Stimulated activated CD4-positive, alpha-beta T cell treated with anti-CD3 and anti-CD28 coated beads, Interleukin-2, amount 100 ng/mL, for 4 hours (primary cell): ENCODE measurements around the gene DNMT3A.
"Not testable (repeated sequence)": the region's sequence is repeated elsewhere in the genome, so short reads cannot be mapped to it uniquely, and the experiment has no call there.

ENCODE experiments used
- DNase-seq: peaks from one replicate; pipeline ENCODE4 v3.0.0-alpha.2; 2020; ENCODE audit warnings: low read depth

The DNMT3A gene

GRCh38 chr2:25283921-25284320 lies 57.8 kb downstream of the DNMT3A start:
- no peak for DNase-seq

- DNase-seq: no peak
These were observed 59.8 kb downstream of the DNMT3A start for GRCh38 chr2:25281941-25282340.

DNA sequence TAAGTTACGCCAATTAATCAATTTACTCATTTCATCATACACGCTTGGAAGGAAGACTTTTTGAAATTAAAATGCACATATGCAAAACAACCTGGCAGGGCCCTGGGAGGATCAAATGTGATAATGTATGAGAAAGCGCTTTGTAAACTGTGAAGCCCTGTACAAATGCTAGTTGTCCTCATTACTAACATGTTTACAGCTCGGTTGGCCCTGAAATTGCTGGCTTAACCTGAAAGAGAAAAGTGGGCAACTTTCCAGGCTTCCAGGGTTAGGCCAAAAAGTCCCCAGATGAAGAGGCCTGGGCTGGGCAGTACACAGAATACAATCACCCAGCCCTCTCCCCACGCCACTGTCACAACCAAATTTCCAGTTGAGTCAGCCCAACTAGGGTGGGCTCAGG lies 60.2 kb downstream of the DNMT3A start:
- DNase-seq: no peak

DNA sequence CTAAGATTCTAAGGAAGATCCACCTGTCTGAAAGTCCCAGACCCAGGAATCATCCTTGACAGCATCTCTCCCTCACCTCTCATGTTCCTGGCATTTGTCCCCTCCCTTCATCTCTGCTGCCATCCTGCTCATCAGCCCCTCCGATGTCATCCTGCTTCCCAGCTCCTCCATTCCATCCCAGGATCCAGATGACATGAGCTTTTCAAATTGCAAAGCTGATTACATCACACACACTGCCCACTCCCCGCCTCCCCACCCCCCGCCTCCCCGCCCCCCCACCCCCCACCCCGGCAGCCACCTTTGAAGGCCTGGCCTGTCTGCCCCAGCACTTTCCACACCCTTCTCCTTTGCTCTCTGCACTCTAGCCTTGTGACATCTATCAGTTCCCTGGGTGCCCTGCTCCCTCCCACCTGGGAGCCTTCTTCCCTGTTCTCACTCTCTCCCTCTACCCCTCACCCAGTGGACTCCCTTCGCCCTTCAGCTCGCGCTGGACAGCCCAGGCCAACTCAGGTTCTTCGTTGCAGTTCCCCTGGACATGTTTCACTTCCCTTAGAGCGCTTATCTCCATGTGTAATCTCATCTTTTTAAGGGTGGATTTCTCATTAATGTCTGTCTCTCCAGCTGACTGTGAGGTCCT lies 61.6 kb downstream of the DNMT3A start:
- no peak for DNase-seq

- no peak for DNase-seq
These were observed 62.6 kb downstream of the DNMT3A start for GRCh38 chr2:25279091-25279651.

DNA sequence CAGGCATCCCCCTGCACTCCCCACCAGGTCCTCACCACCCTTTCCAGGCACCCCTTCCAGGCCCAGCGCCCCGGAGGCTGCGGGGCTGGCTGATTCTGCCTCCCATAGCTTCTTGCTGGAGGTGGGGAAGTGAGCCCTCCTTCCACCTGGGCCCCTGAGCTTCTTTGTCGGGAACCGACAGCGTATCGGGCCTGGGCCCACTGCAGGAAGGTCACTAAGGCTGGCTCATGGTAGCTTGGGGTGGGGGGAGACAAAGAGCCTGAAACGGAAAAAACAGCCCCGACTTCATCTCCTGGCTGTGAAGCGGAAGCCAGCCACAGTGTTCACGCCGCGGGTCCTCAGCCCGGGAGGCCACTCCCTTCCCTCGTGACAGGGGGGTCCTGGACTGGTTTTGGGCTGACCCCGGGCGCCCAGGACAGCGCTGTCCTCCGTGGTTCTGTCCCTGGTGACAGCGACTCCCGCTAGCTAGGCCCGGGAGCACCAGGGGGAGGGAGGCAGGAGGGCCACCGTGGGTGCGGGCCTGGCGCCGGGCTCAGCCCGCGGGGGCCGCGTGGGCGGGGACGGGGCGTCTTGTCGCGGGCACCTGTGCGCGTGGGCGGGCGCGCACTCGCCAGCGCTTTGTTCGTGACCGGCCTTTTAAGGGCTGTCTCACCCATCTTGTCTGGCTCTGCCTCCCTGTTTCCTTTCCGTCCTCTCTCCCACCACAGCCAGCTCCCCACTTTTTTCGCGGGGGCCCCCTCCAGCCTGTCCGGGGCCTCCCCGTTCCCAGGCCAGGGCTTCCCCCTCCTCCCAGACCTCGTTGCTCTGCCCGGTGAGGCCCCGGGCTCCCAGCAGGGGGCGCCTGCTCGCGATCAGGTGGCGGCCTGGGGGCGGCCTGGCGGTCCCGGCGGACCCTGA lies 64.9 kb downstream of the DNMT3A start:
- DNase-seq: peak; percentile 62

DNA sequence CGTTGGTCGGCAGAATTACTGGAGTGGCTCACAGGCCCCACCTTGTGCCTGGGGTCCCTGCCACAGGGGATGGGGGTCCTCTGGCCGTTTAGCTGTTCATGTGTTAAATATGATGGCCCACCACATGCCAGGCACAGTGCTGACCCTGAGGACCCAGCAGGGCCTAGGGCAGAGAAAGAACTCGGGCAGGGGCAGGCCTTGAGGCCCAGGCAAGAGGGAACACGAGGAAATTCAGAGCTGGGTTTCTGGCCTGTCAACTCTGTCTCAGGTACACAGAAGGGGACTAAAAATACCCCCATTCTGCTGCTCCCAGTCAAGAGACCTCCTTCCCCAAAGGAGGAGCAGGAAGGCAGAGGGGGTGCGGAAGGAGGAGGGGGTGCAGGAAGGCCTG lies 66.2 kb downstream of the DNMT3A start:
- no peak for DNase-seq

- DNase-seq: peak; percentile 59
These were observed 66.7 kb downstream of the DNMT3A start for GRCh38 chr2:25274868-25275574.

GRCh38 chr2:25273985-25274535 lies 67.7 kb downstream of the DNMT3A start:
- DNase-seq: no peak

DNA sequence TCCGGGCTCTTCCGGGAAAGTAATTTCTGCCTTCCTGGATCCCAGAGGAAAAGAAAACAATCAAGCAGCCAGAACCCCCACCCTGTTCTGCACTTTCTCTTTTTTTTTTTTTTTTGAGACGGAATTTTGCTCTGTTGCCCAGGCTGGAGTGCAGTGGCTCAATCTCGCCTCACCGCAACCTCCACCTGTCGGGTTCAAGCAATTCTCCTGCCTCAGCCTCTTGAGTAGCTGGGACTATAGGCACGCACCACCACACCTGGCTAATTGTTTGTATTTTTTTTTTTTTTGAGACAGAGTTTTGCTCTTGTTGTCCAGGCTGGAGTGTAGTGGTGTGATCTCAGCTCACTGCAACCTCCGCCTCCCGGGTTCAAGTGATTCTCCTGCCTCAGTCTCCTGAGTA lies 69.0 kb downstream of the DNMT3A start:
- DNase-seq: not testable (repeated sequence)

- DNase-seq: no peak
These were observed 71.7 kb downstream of the DNMT3A start for GRCh38 chr2:25270061-25270460.

- DNase-seq: no peak
These were observed 72.5 kb downstream of the DNMT3A start for GRCh38 chr2:25269233-25269632.

- DNase-seq: no peak
These were observed 73.6 kb downstream of the DNMT3A start for GRCh38 chr2:25268139-25268538.

DNA sequence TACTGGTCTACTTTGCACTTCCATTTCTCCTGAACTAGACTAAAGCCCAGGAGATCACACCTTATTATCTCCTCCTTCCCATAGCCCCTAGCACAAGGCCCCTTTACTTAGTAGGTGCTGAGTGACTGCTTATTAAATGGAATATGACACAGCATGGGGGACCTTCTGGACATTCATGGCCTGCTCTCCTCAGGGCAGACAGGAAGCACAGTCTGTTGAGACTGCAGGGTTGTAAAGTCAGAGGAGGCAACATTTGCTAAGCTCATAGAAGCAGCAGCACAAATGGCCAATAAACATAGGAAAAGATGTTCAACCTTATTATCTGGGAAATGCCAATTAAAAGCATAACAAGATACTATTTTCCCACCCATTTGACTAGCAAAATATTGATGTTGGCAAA lies 75.3 kb downstream of the DNMT3A start:
- DNase-seq: no peak

DNA sequence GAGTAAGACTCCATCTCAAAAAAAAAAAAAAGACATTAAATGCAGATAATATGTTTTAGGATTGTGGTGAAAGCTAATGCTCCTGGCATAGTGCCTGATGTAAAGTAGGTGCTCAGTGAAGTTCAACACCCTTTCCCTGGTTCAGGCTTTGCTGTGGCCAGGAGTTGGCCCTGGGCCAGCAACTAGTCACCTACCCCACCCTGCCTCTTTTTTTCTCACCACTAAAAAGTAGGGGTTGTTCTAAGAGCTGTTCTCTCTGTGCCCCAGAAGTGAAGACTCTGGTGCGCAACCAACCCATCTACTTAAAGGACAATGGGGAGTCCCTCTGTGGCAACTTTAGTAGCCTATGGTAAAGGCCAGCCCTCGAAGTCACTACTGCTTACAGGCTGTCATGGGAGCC lies 75.9 kb downstream of the DNMT3A start:
- no peak for DNase-seq

DNA sequence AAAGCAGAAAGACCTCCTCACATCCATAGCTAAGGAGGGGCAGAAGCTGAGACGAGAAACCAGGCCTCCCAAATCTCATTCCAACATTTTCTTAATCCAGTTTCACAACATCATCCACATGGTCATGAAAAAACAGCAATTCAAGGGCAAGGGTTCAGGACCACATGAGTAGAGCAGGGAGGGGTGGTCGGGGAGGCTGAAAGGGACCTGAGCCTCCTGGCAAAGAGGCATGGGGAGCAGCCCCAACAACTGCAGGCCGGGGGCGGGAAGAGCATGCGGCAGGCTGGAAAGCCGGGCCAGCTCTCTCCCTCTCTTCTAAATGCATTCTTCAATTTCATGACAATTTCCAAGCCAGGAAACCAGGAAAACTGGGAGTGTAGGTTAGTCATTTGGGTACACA lies 76.7 kb downstream of the DNMT3A start:
- DNase-seq: no peak

DNA sequence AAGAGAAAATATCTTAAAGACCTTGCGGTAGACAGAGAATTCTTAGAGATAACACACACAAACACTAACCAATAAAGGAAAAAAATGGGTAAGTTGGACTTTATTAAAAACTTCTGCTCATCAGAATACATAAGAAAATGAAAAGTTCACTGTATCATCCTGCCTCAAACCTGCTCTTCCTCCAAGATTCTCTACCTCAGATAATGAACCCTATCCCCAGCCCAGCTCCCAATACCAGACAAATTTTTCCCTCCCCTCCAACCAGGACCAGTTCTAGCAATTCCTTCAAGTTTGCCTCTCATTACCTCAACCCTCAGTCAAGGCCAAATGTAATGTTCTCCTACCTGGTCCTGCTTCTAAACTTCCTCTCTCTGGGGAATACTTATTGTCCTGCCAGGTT lies 79.4 kb downstream of the DNMT3A start:
- DNase-seq: no peak

DNA sequence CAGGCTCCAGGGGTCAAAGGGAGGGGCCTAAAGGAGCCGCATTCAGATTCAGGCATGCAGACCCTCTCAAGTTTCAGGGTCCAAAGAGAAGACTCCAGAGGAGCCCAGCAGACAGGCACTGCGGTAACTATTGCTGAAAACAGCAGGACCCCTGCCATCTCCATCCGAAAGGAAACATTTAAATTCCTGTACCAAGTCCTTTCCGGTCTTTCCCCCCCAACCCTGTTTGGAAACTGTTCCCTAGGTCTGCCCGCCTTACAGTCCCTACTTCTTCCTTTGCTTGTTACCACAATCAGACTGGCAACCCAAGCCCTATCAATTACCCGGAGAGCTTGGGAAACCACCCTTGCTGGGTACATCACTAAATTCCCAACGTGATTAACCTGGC lies 82.0 kb downstream of the DNMT3A start:
- no peak for DNase-seq

- no peak for DNase-seq
These were observed 82.6 kb downstream of the DNMT3A start for GRCh38 chr2:25258847-25259736.

GRCh38 chr2:25257931-25258846 lies 83.5 kb downstream of the DNMT3A start:
- DNase-seq: no peak
